Measurements from ENCODE around the gene TNF. TPM values are rescaled to one million over a fixed set of nuclear protein-coding genes. Genes with fewer than 3 reads are reported as not detected.

The TNF gene
- total RNA-seq, 1 experiment from 2014 or later: 0.31 TPM

- Mint-ChIP-seq H3K27ac (peak overlapping the region; percentile 95), H3K4me1 (peaks cover 13% of the 10 kb centered on the region), H3K36me3 (peaks cover 63% of the 10 kb centered on the region), H3K27me3 (ENCODE audit: low read depth) (no peaks in the 10 kb centered on the region; the same call in 1 of the 2 replicates), H3K4me3 (peak overlapping the region; percentile 92), H3K9me3 (no peaks in the 10 kb centered on the region)
- ATAC-seq (no peak), DNase-seq (ENCODE audit: low spot score) (no peak)
- CTCF ChIA-PET: interaction anchor here (0.7 to 2.1 kb wide), 4 partner anchors 24 to 147 kb away, joined by 3 to 16 read pairs (median 4); partner anchors contain the start of genes ATP6V1G2 and NFKBIL1
- POLR2A ChIA-PET: interaction anchor here (0.6 to 1.9 kb wide), 6 partner anchors 16 to 568 kb away, joined by 3 to 8 read pairs (median 7); partner anchors contain the start of genes ATP6V1G2, BAG6 and DDX39B
- TF ChIP-seq IRF2 (CRISPR knock-in tag; IDR thresholded peaks at IDR 0.05; ENCODE audit: borderline replicate concordance, low read depth) (no peak), CREM (CRISPR knock-in tag; IDR thresholded peaks at IDR 0.05) (no peak), ATF3 (CRISPR knock-in tag; conservative IDR thresholded peaks at IDR 0.05) (no peak), OVOL2 (CRISPR knock-in tag; IDR thresholded peaks at IDR 0.05; ENCODE audit: borderline replicate concordance) (no peak), GTF2I (CRISPR knock-in tag; conservative IDR thresholded peaks at IDR 0.05) (no peak), RORB (CRISPR knock-in tag; IDR thresholded peaks at IDR 0.05) (no peak), E2F5 (CRISPR knock-in tag; IDR thresholded peaks at IDR 0.05) (no peak), ZBTB43 (CRISPR knock-in tag; IDR thresholded peaks at IDR 0.05) (no peak), HMGA2 (CRISPR knock-in tag; IDR thresholded peaks at IDR 0.05) (no peak), NR3C1 (CRISPR knock-in tag; conservative IDR thresholded peaks at IDR 0.05; ENCODE audit: low read depth) (no peak)
- TF ChIP-seq, protein P1, sequence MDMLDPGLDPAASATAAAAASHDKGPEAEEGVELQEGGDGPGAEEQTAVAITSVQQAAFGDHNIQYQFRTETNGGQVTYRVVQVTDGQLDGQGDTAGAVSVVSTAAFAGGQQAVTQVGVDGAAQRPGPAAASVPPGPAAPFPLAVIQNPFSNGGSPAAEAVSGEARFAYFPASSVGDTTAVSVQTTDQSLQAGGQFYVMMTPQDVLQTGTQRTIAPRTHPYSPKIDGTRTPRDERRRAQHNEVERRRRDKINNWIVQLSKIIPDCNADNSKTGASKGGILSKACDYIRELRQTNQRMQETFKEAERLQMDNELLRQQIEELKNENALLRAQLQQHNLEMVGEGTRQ (CRISPR knock-in tag; IDR thresholded peaks at IDR 0.05): no peak
- TF ChIP-seq, protein P2, sequence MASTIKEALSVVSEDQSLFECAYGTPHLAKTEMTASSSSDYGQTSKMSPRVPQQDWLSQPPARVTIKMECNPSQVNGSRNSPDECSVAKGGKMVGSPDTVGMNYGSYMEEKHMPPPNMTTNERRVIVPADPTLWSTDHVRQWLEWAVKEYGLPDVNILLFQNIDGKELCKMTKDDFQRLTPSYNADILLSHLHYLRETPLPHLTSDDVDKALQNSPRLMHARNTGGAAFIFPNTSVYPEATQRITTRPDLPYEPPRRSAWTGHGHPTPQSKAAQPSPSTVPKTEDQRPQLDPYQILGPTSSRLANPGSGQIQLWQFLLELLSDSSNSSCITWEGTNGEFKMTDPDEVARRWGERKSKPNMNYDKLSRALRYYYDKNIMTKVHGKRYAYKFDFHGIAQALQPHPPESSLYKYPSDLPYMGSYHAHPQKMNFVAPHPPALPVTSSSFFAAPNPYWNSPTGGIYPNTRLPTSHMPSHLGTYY (CRISPR knock-in tag; IDR thresholded peaks at IDR 0.05): no peak
- TF ChIP-seq, protein P3, sequence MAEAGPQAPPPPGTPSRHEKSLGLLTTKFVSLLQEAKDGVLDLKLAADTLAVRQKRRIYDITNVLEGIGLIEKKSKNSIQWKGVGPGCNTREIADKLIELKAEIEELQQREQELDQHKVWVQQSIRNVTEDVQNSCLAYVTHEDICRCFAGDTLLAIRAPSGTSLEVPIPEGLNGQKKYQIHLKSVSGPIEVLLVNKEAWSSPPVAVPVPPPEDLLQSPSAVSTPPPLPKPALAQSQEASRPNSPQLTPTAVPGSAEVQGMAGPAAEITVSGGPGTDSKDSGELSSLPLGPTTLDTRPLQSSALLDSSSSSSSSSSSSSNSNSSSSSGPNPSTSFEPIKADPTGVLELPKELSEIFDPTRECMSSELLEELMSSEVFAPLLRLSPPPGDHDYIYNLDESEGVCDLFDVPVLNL (CRISPR knock-in tag; IDR thresholded peaks at IDR 0.05; ENCODE audit: borderline replicate concordance, low read depth): no peak
- TF ChIP-seq, protein P4, sequence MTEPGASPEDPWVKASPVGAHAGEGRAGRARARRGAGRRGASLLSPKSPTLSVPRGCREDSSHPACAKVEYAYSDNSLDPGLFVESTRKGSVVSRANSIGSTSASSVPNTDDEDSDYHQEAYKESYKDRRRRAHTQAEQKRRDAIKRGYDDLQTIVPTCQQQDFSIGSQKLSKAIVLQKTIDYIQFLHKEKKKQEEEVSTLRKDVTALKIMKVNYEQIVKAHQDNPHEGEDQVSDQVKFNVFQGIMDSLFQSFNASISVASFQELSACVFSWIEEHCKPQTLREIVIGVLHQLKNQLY (CRISPR knock-in tag; IDR thresholded peaks at IDR 0.05): no peak
These were observed 47.3 kb downstream of the TNF start for GRCh38 chr6:31622684-31623091.

DNA sequence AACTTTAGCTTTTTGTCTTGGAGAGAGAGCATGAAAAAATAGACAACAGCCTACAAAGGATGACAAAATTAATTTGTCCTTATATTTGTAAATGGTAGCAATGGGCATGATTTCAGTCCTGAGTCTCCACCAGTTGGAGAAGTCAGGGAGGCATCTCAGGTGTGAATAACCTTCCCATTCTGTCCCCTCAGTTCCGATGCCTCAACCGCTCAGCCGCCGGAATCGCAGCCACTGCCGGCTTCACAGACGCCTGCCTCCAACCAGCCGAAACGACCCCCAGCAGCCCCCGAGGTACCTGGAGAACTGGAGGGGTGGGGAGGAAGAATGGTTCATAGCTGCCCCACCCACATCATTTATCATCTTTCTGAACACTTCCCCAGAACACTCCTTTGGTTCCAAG lies 48.7 kb downstream of the TNF start:
- Mint-ChIP-seq H3K27ac (peak overlapping the region; percentile 91; the same call in 1 of the 2 replicates), H3K4me1 (peaks cover 13% of the 10 kb centered on the region), H3K36me3 (peaks cover 77% of the 10 kb centered on the region), H3K27me3 (ENCODE audit: low read depth) (no peaks in the 10 kb centered on the region; the same call in 1 of the 2 replicates), H3K4me3 (no peak overlapping the region), H3K9me3 (no peaks in the 10 kb centered on the region)
- DNase-seq (ENCODE audit: low spot score): no peak
- POLR2A ChIA-PET: no interaction called here
- ATAC-seq: no peak
- CTCF ChIA-PET: no interaction called here
- TF ChIP-seq TCF7 (CRISPR knock-in tag; IDR thresholded peaks at IDR 0.05; ENCODE audit: low read depth): no peak
- TF ChIP-seq OVOL2 (CRISPR knock-in tag; IDR thresholded peaks at IDR 0.05; ENCODE audit: borderline replicate concordance): no peak
- TF ChIP-seq, protein P5, sequence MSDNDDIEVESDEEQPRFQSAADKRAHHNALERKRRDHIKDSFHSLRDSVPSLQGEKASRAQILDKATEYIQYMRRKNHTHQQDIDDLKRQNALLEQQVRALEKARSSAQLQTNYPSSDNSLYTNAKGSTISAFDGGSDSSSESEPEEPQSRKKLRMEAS (CRISPR knock-in tag; IDR thresholded peaks at IDR 0.05): no peak
- no peak for TF ChIP-seq FOXJ3 (CRISPR knock-in tag; IDR thresholded peaks at IDR 0.05; ENCODE audit: borderline replicate concordance)
